Measurements from ENCODE around the gene HSD17B7.
"Not testable (repeated sequence)": the region's sequence is repeated elsewhere in the genome, so short reads cannot be mapped to it uniquely, and the experiment has no call there.

The HSD17B7 gene

GRCh38 chr1:162790303-162790984 is at the start of gene HSD17B7:
HSD17B7 (plus strand) TSS chr1:162790702; CDS start chr1:162790801, 99 bp downstream.
- FAIRE-seq = peak; percentile 82
- not testable (repeated sequence) for DNase-seq (ENCODE audit: insufficient read length, low spot score)

- TF ChIP-seq CTCF (IDR thresholded peaks at IDR 0.05; ENCODE audit: insufficient read depth, missing control alignments) = no peak
- DNase-seq (ENCODE audit: insufficient read length, low spot score) (no peak), FAIRE-seq (no peak)
Observed at GRCh38 chr1:162740755-162741154, 49.7 kb upstream of the HSD17B7 start.

GRCh38 chr1:162741574-162741973 is 48.9 kb upstream of the HSD17B7 start:
- DNase-seq (ENCODE audit: insufficient read length, low spot score) = no peak
- no peak for FAIRE-seq
- no peak for TF ChIP-seq CTCF (IDR thresholded peaks at IDR 0.05; ENCODE audit: insufficient read depth, missing control alignments)

- not testable (repeated sequence) for FAIRE-seq; DNase-seq (ENCODE audit: insufficient read length, low spot score)
Observed at GRCh38 chr1:162746264-162746942, 44.1 kb upstream of the HSD17B7 start.

- FAIRE-seq (no peak), DNase-seq (ENCODE audit: insufficient read length, low spot score) (no peak)
- TF ChIP-seq CTCF (IDR thresholded peaks at IDR 0.05; ENCODE audit: insufficient read depth, missing control alignments) = no peak
Observed at GRCh38 chr1:162753001-162753658, 37.4 kb upstream of the HSD17B7 start.

GRCh38 chr1:162753998-162754585 is 36.4 kb upstream of the HSD17B7 start:
- TF ChIP-seq CTCF (IDR thresholded peaks at IDR 0.05; ENCODE audit: insufficient read depth, missing control alignments) = no peak
- DNase-seq (ENCODE audit: insufficient read length, low spot score) (no peak), FAIRE-seq (no peak)

- no peak for FAIRE-seq
- no peak for TF ChIP-seq CTCF (IDR thresholded peaks at IDR 0.05; ENCODE audit: insufficient read depth, missing control alignments)
Observed at GRCh38 chr1:162755306-162755705, 35.2 kb upstream of the HSD17B7 start.

GRCh38 chr1:162756523-162756922 is 34.0 kb upstream of the HSD17B7 start:
- DNase-seq (ENCODE audit: insufficient read length, low spot score) (no peak), FAIRE-seq (no peak)
- no peak for TF ChIP-seq CTCF (IDR thresholded peaks at IDR 0.05; ENCODE audit: insufficient read depth, missing control alignments)

More at GRCh38 chr1:162755306-162755705, 35.2 kb upstream of the HSD17B7 start:
- no peak for DNase-seq (ENCODE audit: insufficient read length, low spot score)
